Activated CD4-positive, alpha-beta T cell treated with anti-CD3 and anti-CD28 coated beads for 36 hours (primary cell): ENCODE data around the gene SELPLG. TPM values are rescaled to one million over a fixed set of nuclear protein-coding genes. Genes with fewer than 3 reads are reported as not detected.

Experiments
- ATAC-seq: fragments of 200-7000 bp; cut with Tn5 transposase; one replicate; pipeline ENCODE4 v1.10.0; 2021; ENCODE audit warnings: mild to moderate bottlenecking, moderate library complexity
- CTCF ChIA-PET: fragments of 350-600 bp; sonication (Branson Sonifier 250); formaldehyde crosslinking; loops from one replicate; lab custom pipeline; 2021; ENCODE audit warnings: antibody characterized with exemption; lab: Charles Lee
- POLR2A ChIA-PET: fragments of 350-600 bp; sonication (Branson Sonifier 250); formaldehyde crosslinking; loops from one replicate; lab custom pipeline; 2021; ENCODE audit warnings: antibody characterized with exemption, inconsistent platforms; lab: Charles Lee
- DNase-seq: peaks from one replicate; pipeline ENCODE4 v3.0.0-alpha.2; 2020
- H3K27ac Mint-ChIP-seq: one replicate; pipeline ENCODE4 v1.8.0; 2021; ENCODE audit warnings: mixed read lengths
- H3K27me3 Mint-ChIP-seq: one replicate; pipeline ENCODE4 v1.8.0; 2021; ENCODE audit warnings: mixed read lengths
- H3K36me3 Mint-ChIP-seq: one replicate; pipeline ENCODE4 v1.8.0; 2021; ENCODE audit warnings: low read depth, mixed read lengths
- H3K4me1 Mint-ChIP-seq: one replicate; pipeline ENCODE4 v1.8.0; 2021; ENCODE audit warnings: mixed read lengths
- H3K4me3 Mint-ChIP-seq: one replicate; pipeline ENCODE4 v1.8.0; 2021; ENCODE audit warnings: mild to moderate bottlenecking, moderate library complexity, mixed read lengths
- H3K9me3 Mint-ChIP-seq: one replicate; pipeline ENCODE4 v1.8.0; 2021; ENCODE audit warnings: low read depth, mixed read lengths
- intact Hi-C, 2 experiments: fragments of 100-400 bp; cut with DNase I in 1 of 2; cut with micrococcal nuclease in 1 of 2; formaldehyde crosslinking; loops; one replicate each; pipeline versions ENCODE4 v1.14.2 to v1.15.1; 2022 to 2024; cut with DNase I, micrococcal nuclease
- total RNA-seq, 2 experiments: library from RNA; stranded (reverse); gene quantifications; one replicate each; pipeline ENCODE4 v1.2.3, GENCODE V29; 2021

The SELPLG gene
- total RNA-seq, 2 experiments from 2014 or later = 31.0 to 36.9 TPM

GRCh38 chr12:108613548-108613947, 20.1 kb downstream of the SELPLG start:
- peaks cover 11% of the 10 kb centered on the region for H3K36me3 Mint-ChIP-seq
- ATAC-seq = no peak
- no peaks in the 10 kb centered on the region for H3K27me3 Mint-ChIP-seq
- H3K27ac Mint-ChIP-seq = no peak overlapping the region
- H3K4me3 Mint-ChIP-seq = no peak overlapping the region
- no peak for DNase-seq
- intact Hi-C loops = loop anchor here in 1 of 2 experiments (10.0 kb wide), 1 partner anchor 849 kb away; the partner anchor contains the start of gene PRDM4
- POLR2A ChIA-PET = no interaction called here
- CTCF ChIA-PET = interaction anchor here (0.6 to 1.5 kb wide), 3 partner anchors 31 to 776 kb away, joined by 3 to 7 read pairs (median 4); no protein-coding TSS in a partner anchor
- peaks cover 9% of the 10 kb centered on the region for H3K9me3 Mint-ChIP-seq
- H3K4me1 Mint-ChIP-seq = peaks cover 35% of the 10 kb centered on the region

GRCh38 chr12:108612788-108613282, 20.9 kb downstream of the SELPLG start:
- H3K4me1 Mint-ChIP-seq = peaks cover 28% of the 10 kb centered on the region
- H3K4me3 Mint-ChIP-seq = no peak overlapping the region
- no peak for ATAC-seq
- CTCF ChIA-PET = interaction anchor here (0.6 to 1.5 kb wide), 9 partner anchors 18 to 696 kb away, joined by 3 to 7 read pairs (median 3); partner anchors contain the start of gene SELPLG
- no peak overlapping the region for H3K27ac Mint-ChIP-seq
- intact Hi-C loops = loop anchor here in 1 of 2 experiments (1.0 to 10.0 kb wide), 2 partner anchors 190 to 848 kb away; partner anchors contain the start of gene PRDM4
- POLR2A ChIA-PET = no interaction called here
- peaks cover 9% of the 10 kb centered on the region for H3K9me3 Mint-ChIP-seq
- no peak for DNase-seq
- H3K36me3 Mint-ChIP-seq = peaks cover 11% of the 10 kb centered on the region
- no peaks in the 10 kb centered on the region for H3K27me3 Mint-ChIP-seq

DNA sequence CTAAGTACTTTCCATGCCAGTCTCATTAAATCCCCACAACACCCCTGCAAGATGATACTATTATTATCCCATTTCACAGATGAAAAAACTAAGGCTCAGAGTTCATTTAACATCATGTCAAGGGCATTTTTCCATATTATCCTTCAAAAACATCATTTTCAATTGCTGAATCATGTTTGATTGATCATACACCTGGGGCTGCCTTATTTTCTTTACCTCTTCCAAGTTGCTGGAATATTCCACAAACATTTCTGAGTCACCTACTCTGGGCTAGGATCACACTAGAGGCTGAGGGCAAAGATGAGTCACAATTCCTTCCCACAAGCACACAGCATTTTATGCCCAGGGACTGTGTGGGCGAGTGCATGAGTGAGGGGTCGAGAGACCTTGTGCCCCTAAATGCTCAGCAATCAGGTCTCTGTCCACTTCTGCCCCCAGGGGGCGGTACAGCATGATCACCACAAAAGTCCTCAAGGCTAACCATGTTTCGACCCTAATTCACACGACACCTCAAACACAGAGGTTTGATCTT, 21.7 kb downstream of the SELPLG start:
- intact Hi-C loops = loop anchor here in 1 of 2 experiments (1.0 to 10.0 kb wide), 2 partner anchors 191 to 847 kb away; partner anchors contain the start of gene PRDM4
- DNase-seq (peak; percentile 75), ATAC-seq (peak; percentile 61)
- POLR2A ChIA-PET = no interaction called here
- H3K36me3 Mint-ChIP-seq = peaks cover 11% of the 10 kb centered on the region
- H3K4me3 Mint-ChIP-seq = no peak overlapping the region
- H3K9me3 Mint-ChIP-seq = peaks cover 9% of the 10 kb centered on the region
- peaks cover 19% of the 10 kb centered on the region for H3K4me1 Mint-ChIP-seq
- CTCF ChIA-PET = interaction anchor here (0.6 to 1.5 kb wide), 8 partner anchors 14 to 695 kb away, joined by 3 to 7 read pairs (median 3); partner anchors contain the start of gene SELPLG
- H3K27me3 Mint-ChIP-seq = no peaks in the 10 kb centered on the region
- no peak overlapping the region for H3K27ac Mint-ChIP-seq

- intact Hi-C loops = loop anchor here in 1 of 2 experiments (10.0 kb wide), 1 partner anchor 846 kb away; the partner anchor contains the start of gene PRDM4
- POLR2A ChIA-PET = no interaction called here
- H3K4me3 Mint-ChIP-seq = no peak overlapping the region
- no peak overlapping the region for H3K27ac Mint-ChIP-seq
- CTCF ChIA-PET = interaction anchor here (0.5 to 0.6 kb wide), 2 partner anchors 13 to 54 kb away, joined by 3 read pairs; no protein-coding TSS in a partner anchor
- H3K27me3 Mint-ChIP-seq = no peaks in the 10 kb centered on the region
- no peak for DNase-seq
- no peak for ATAC-seq
- peaks cover 10% of the 10 kb centered on the region for H3K4me1 Mint-ChIP-seq
- H3K9me3 Mint-ChIP-seq = peaks cover 4% of the 10 kb centered on the region
- peaks cover 4% of the 10 kb centered on the region for H3K36me3 Mint-ChIP-seq
These were observed 22.7 kb downstream of the SELPLG start for GRCh38 chr12:108610856-108611605.

DNA sequence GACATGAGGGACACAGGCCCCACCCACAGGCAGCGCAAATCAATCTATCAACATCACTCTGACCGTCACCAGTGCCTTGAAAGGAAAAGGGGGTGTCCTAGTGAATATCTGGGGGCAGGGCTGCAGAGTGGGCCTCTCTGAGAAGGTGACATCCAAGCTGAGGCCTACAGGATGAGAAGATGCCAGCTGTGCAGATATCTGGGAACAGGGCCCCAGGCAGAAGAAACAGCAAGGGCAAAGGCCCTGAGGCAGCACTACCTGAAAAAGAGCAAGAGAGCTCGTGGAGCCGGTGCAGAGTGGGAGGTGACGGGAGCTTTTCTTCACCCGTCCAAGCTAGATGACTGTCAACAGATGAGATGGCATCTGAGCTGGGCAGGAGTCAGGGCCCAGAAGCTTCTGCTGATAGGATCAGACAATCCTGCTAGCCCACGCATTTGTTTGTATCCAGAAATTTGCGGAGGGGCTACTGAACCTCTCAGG, 23.3 kb downstream of the SELPLG start:
- intact Hi-C loops = loop anchor here in 1 of 2 experiments (10.0 kb wide), 1 partner anchor 846 kb away; the partner anchor contains the start of gene PRDM4
- H3K4me3 Mint-ChIP-seq = no peak overlapping the region
- peaks cover 10% of the 10 kb centered on the region for H3K4me1 Mint-ChIP-seq
- ATAC-seq (no peak), DNase-seq (no peak)
- CTCF ChIA-PET = interaction anchor here (0.5 to 1.7 kb wide), 3 partner anchors 7 to 55 kb away, joined by 3 to 8 read pairs (median 4); no protein-coding TSS in a partner anchor
- POLR2A ChIA-PET = no interaction called here
- no peaks in the 10 kb centered on the region for H3K9me3 Mint-ChIP-seq
- H3K36me3 Mint-ChIP-seq = no peaks in the 10 kb centered on the region
- H3K27ac Mint-ChIP-seq = no peak overlapping the region
- H3K27me3 Mint-ChIP-seq = no peaks in the 10 kb centered on the region

- ChIA-PET POLR2A (no interaction called here), CTCF (interaction anchor here (0.7 to 1.7 kb wide), 2 partner anchors 8 to 40 kb away, joined by 4 to 8 read pairs; no protein-coding TSS in a partner anchor)
- ATAC-seq (no peak), DNase-seq (no peak)
- Mint-ChIP-seq H3K27me3 (no peaks in the 10 kb centered on the region), H3K4me3 (no peak overlapping the region), H3K4me1 (peaks cover 10% of the 10 kb centered on the region), H3K36me3 (no peaks in the 10 kb centered on the region), H3K27ac (no peak overlapping the region), H3K9me3 (no peaks in the 10 kb centered on the region)
- intact Hi-C loops = loop anchor here in 1 of 2 experiments (10.0 kb wide), 1 partner anchor 845 kb away; the partner anchor contains the start of gene PRDM4
These were observed 24.0 kb downstream of the SELPLG start for GRCh38 chr12:108609537-108610335.

DNA sequence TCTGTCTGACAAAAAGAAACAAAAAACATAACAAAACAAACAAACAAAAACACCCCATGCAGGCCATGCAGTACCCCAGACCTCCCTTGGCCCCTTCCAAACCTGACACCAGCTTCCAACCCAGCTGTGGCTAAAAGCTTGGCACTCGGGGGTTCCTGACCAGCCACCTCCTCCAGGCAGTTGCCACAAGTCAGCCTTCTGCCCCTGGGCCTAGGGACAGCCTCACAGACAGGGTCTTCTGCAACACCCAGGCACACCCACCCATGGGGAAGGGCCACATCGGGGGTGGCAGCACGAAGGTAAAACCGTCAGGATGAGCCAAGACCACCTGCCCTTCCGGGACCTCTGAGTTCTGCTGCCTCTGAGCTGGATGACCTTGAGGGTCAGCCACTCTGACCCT, 25.1 kb downstream of the SELPLG start:
- POLR2A ChIA-PET = no interaction called here
- DNase-seq = no peak

DNA sequence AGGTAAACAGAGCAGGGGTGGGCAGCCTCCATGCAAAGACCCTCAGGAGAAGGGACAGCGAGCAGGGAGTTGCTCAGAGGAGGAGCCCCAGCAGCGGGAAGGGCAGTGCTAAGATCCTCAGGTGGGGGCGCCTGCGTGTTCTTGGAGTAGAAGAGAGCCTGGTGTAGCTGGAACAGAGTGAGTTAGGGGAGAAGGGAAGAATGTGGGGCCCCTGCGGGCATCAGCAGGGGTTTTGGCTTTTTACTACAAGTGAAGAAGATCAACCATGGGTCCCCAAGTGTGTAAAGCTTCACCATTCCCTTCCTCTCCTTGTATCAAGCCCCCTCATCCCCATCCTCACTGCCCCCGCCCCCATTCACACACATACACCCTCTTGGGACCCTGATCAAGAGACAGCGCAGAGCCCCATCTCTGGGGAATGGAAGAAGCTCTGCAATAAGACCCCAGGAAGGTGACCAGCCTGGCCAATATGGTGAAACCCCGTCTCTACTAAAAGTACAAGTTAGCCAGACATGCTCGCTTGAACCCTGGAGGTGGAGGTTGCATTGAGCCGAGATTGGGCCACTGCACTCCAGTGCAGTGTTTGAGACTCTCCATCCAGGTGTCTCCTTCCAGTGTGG, 25.6 kb downstream of the SELPLG start:
- Mint-ChIP-seq H3K4me3 (no peak overlapping the region), H3K9me3 (no peaks in the 10 kb centered on the region), H3K4me1 (peaks cover 10% of the 10 kb centered on the region), H3K27me3 (no peaks in the 10 kb centered on the region), H3K36me3 (no peaks in the 10 kb centered on the region), H3K27ac (no peak overlapping the region)
- ChIA-PET POLR2A (no interaction called here), CTCF (no interaction called here)
- intact Hi-C loops = no loop called here
- DNase-seq (no peak), ATAC-seq (no peak)

More for the DNA sequence above, 25.1 kb downstream of the SELPLG start:
- no peaks in the 10 kb centered on the region for H3K27me3 Mint-ChIP-seq
- H3K27ac Mint-ChIP-seq = no peak overlapping the region
- H3K4me3 Mint-ChIP-seq = no peak overlapping the region
- ATAC-seq = no peak
- H3K36me3 Mint-ChIP-seq = no peaks in the 10 kb centered on the region
- no peaks in the 10 kb centered on the region for H3K9me3 Mint-ChIP-seq
- CTCF ChIA-PET = interaction anchor here (1.7 kb wide), 1 partner anchor 9 kb away, joined by 8 read pairs; no protein-coding TSS in a partner anchor
- intact Hi-C loops = no loop called here
- peaks cover 10% of the 10 kb centered on the region for H3K4me1 Mint-ChIP-seq

- no peaks in the 10 kb centered on the region for H3K36me3 Mint-ChIP-seq
- H3K27me3 Mint-ChIP-seq = no peaks in the 10 kb centered on the region
- ChIA-PET CTCF (no interaction called here), POLR2A (no interaction called here)
- intact Hi-C loops = no loop called here
- no peak overlapping the region for H3K4me3 Mint-ChIP-seq
- no peak for DNase-seq
- H3K9me3 Mint-ChIP-seq = no peaks in the 10 kb centered on the region
- H3K27ac Mint-ChIP-seq = no peak overlapping the region
- peaks cover under 1% of the 10 kb centered on the region for H3K4me1 Mint-ChIP-seq
- ATAC-seq = no peak
These were observed 27.2 kb downstream of the SELPLG start for GRCh38 chr12:108606492-108606891.

DNA sequence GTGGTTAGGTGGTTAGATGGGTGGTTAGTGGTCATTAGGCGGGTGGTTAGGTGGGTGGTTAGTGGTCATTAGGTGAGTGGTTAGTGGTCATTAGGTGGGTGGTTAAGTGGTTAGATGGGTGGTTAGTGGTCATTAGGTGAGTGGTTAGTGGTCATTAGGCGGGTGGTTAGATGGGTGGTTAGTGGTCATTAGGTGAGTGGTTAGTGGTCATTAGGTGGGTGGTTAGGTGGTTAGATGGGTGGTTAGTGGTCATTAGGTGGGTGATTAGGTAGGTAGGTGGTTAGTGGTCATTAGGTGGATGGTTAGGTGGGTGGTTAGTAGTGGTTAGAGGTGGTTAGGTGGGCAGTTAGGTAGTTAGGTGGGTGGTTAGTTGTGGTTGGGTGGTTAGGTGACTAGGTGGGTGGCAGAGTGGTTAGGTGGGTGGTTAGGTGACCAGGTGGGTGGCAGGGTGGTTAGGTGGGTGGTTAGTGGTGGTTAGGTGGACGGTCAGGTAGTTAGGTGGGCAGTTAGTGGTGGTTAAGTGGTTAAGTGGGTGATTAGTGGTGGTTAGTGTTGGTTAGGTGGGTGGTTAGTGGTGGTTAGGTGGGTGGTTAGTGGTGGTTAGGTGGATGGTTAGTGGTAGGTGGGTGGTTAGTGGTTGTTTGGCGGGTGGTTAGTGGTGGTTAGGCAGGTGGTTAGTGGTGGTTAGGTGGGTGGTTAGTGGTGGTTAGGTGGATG, 27.8 kb downstream of the SELPLG start:
- intact Hi-C loops = no loop called here
- DNase-seq = no peak
- Mint-ChIP-seq H3K4me1 (no peaks in the 10 kb centered on the region), H3K27ac (no peak overlapping the region), H3K9me3 (no peaks in the 10 kb centered on the region), H3K27me3 (no peaks in the 10 kb centered on the region), H3K36me3 (no peaks in the 10 kb centered on the region), H3K4me3 (peak overlapping the region; percentile 38)
- CTCF ChIA-PET = no interaction called here
- no peak for ATAC-seq
- POLR2A ChIA-PET = no interaction called here
